ENCODE measurements around the gene RGS21.

Gene RGS21

GRCh38 chr1:192386051-192386650, 69.4 kb downstream of the RGS21 start:
- TF ChIP-seq, protein P1, sequence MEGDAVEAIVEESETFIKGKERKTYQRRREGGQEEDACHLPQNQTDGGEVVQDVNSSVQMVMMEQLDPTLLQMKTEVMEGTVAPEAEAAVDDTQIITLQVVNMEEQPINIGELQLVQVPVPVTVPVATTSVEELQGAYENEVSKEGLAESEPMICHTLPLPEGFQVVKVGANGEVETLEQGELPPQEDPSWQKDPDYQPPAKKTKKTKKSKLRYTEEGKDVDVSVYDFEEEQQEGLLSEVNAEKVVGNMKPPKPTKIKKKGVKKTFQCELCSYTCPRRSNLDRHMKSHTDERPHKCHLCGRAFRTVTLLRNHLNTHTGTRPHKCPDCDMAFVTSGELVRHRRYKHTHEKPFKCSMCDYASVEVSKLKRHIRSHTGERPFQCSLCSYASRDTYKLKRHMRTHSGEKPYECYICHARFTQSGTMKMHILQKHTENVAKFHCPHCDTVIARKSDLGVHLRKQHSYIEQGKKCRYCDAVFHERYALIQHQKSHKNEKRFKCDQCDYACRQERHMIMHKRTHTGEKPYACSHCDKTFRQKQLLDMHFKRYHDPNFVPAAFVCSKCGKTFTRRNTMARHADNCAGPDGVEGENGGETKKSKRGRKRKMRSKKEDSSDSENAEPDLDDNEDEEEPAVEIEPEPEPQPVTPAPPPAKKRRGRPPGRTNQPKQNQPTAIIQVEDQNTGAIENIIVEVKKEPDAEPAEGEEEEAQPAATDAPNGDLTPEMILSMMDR (IDR thresholded peaks at IDR 0.05; ENCODE audit: extremely low read depth, insufficient read depth, missing control alignments): no peak
- no peak for DNase-seq (ENCODE audit: low spot score)
- in situ Hi-C loops (cut with MboI; ENCODE audit: low pct_unique_long_range_greater_than_20kb, low sequenced_read_pairs, unreplicated experiment): no loop called here

DNA sequence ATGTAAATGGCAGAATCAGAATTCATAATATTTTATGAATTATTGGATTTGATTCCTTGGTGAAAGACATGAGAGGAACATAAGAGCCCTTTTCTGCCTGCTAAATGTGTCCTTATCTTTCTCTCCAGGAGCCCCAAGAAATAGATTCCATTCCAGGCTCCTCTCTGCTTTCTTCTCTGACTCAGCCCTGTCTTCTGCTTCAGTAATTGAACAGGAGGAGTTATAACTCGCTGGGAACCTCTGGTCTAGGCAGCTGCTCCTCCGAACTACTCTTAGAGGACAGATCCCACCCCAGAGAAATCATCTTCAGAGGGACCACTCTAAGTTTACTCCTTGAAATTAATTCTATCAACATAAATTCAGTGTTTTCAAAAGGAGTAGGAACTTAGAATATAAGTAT, 78.4 kb downstream of the RGS21 start:
- DNase-seq (ENCODE audit: low spot score): no peak
- TF ChIP-seq, protein P1 (IDR thresholded peaks at IDR 0.05; ENCODE audit: extremely low read depth, insufficient read depth, missing control alignments): no peak
- in situ Hi-C loops (cut with MboI; ENCODE audit: low pct_unique_long_range_greater_than_20kb, low sequenced_read_pairs, unreplicated experiment): no loop called here

GRCh38 chr1:192395895-192396294, 79.1 kb downstream of the RGS21 start:
- TF ChIP-seq, protein P1 (IDR thresholded peaks at IDR 0.05; ENCODE audit: extremely low read depth, insufficient read depth, missing control alignments): no peak
- in situ Hi-C loops (cut with MboI; ENCODE audit: low pct_unique_long_range_greater_than_20kb, low sequenced_read_pairs, unreplicated experiment): no loop called here
- DNase-seq (ENCODE audit: low spot score): no peak

GRCh38 chr1:192399161-192399560, 82.4 kb downstream of the RGS21 start:
- TF ChIP-seq, protein P1 (IDR thresholded peaks at IDR 0.05; ENCODE audit: extremely low read depth, insufficient read depth, missing control alignments): no peak
- in situ Hi-C loops (cut with MboI; ENCODE audit: low pct_unique_long_range_greater_than_20kb, low sequenced_read_pairs, unreplicated experiment): no loop called here
- DNase-seq (ENCODE audit: low spot score): no peak

DNA sequence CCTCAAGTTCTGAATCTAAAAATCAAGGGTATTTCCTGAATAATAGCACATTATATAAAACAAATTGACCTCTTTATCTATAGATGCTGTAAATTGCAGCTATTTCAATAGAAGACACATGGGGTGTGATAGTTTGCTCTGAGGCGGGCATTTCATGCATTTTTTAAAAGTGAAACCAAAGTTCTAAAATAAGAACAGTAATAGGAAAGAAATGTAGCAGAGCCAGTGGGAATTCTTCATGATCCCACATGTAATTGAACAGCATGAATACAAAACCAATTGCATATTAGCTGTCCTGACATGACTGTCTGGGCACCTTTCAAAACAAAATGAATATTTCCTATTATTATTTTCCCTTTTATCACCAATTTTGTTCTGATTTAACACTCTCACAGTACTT, 85.0 kb downstream of the RGS21 start:
- in situ Hi-C loops (cut with MboI; ENCODE audit: low pct_unique_long_range_greater_than_20kb, low sequenced_read_pairs, unreplicated experiment): no loop called here

DNA sequence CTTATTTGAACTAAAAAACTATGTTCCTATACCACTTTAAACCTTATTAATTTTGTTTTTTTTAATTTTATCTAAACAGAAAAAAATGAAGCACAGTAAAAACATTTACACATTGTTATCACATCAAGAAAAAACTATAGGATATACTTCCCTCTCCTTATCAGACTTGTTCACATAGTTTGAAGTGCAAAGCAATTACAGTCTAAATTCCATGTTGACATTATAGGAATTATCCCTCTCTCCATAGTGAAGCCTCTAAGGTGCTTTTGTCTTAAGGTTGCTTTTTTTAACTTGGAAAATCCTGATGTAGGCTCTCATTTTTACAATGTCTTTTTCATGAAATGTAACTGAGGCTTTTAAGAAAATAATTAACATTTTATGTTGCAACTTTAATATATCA, 85.8 kb downstream of the RGS21 start:
- in situ Hi-C loops (cut with MboI; ENCODE audit: low pct_unique_long_range_greater_than_20kb, low sequenced_read_pairs, unreplicated experiment): no loop called here
- DNase-seq (ENCODE audit: low spot score): no peak
- TF ChIP-seq, protein P1 (IDR thresholded peaks at IDR 0.05; ENCODE audit: extremely low read depth, insufficient read depth, missing control alignments): no peak

More for the DNA sequence above, 85.0 kb downstream of the RGS21 start:
- TF ChIP-seq, protein P1 (IDR thresholded peaks at IDR 0.05; ENCODE audit: extremely low read depth, insufficient read depth, missing control alignments): no peak
- DNase-seq (ENCODE audit: low spot score): no peak

Measured in GM13977 (cell line).